HG02852 (cell line): Measurements from ENCODE around the gene UNC93B1.
"Not testable (repeated sequence)": the region's sequence is repeated elsewhere in the genome, so short reads cannot be mapped to it uniquely, and the experiment has no call there.

Source experiments
- ATAC-seq: cut with Tn5 transposase; IDR thresholded peaks from one replicate; pipeline ENCODE4 v1.9.1; 2021; ENCODE audit warnings: mild to moderate bottlenecking, moderate library complexity; ENCODE audit not compliant: unreplicated experiment

Gene UNC93B1

DNA sequence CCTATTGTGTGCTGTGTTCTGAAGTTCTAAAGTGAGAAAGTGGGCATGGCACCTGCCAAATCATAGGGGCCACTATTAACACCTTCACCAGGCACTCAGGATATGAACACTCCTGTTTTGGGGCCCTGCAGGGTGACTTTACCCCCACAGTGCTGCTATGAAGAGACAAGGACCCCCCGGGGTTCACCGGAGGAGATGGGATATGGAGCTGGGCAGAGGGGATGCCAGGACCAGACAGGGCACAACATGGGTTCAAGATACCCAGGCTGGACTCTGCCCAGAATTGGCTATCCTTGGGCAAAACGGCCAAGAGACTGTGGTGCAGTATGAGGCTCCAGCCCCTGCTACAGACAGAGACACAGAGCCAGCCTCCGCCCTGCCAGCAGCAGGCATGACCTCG, 9.5 kb downstream of the UNC93B1 start:
- not testable (repeated sequence) for ATAC-seq

DNA sequence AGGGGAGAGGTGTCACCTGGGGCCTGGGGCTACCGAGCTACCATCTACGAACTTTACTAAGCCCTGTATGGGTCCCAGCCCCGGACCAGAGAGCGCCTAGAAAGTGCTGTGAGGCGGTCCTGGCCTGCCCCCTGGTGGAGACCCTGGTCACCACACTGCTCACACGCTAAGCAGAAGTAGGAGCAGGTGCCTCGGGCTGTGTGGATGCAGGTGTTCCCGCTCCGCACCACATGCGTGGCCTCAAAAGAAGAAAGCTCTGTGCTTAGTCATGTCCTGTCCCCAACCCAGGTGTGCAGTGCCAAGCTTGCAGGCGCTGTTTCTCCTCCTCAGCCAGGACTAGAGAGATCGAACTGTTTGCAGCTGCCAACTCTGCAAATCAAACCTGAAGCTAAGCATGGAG, 10.1 kb downstream of the UNC93B1 start:
- ATAC-seq = not testable (repeated sequence)

DNA sequence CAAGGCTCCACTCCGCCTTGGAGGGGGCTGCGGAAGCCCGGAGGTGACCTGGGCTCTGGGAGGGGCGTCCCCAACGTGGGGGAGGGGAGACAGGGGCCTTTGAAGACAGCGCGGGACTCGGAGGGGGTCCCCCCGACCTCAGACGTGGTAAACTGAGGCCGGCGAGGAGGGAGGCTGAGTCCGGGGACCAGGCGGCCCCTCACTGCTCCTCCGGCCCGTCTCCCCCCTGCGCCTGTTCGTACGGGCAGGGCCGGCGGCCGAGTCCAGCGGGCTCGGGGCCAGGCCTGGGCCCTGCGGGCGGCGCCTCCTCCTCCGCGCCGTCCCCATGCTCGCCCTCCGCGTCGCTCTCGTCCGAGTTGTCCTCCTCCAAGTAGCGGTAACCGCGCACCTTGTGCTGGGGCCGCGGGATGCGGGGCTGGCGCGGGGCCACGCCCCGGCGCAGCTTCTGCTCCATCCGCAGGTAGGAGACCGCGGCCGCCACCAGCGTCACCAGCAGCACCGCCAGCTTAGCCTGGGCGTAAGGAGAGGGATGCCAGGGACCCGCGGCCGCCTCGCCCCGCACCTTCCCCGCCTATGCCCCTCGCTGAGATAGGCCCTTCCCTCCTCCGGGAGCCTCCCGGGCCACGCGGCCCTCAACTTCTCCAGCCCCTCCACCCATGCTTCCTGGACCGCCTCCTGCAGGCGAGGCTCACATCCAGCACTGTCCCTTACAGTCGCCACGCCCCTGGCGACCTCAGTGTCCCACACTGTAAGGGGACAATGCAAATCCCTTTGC, 12.4 kb downstream of the UNC93B1 start:
- not testable (repeated sequence) for ATAC-seq

DNA sequence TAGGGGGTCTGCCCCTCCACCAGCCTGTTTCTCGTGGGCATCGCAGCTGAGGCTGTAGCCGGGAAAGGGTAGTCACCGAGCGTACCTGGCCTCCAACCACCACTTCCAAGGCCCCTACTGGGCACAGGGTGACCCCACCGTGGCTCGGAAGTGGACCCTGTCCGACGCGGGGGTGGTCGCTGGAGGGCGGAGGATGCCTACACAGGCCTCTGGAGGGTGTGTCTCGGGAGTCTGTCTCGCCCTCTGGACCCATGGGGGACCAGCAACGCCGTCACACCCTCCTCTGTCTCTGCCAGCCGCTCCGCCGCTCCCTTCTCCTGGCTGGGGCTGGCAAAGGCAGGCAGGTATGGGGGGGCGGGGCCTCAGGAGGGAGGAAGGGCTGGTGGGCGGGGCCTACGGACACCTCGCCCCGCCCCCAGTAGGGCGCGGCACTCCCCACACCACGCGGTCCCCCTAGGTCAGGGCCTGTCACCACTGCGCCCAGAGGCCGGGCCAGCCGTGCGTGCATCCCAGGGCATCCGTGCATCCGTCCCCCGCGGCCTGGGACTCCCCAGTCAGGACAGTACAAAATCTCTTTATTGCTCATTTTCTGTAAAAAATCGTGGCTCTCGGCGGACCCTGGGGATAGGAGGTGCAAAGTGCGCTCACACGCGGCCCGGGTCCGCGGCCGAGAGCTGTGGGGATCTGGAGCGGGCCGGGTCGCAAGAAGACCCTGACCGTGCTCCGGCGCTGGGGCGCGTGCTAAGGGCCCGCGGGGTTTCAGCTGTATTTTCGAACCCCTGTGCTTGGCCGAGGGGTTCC, 13.2 kb downstream of the UNC93B1 start:
- ATAC-seq = not testable (repeated sequence)

DNA sequence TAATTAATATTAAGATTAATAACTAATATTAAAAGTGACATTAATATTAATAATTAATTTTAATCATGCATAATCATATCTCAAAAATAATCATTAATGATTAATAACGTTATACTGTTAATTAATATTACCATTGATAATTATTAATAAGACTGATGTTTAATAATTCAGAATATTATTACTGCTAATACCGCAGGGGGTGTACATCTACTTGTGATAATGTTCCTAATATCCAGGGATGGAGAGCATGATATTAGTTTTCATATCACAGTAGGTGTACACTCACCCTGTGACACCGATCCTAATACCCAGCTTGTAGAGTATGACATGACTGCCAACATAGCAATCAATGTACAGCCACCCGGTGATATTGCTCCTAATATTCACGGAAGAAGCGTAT, 18.6 kb downstream of the UNC93B1 start:
- ATAC-seq = not testable (repeated sequence)

DNA sequence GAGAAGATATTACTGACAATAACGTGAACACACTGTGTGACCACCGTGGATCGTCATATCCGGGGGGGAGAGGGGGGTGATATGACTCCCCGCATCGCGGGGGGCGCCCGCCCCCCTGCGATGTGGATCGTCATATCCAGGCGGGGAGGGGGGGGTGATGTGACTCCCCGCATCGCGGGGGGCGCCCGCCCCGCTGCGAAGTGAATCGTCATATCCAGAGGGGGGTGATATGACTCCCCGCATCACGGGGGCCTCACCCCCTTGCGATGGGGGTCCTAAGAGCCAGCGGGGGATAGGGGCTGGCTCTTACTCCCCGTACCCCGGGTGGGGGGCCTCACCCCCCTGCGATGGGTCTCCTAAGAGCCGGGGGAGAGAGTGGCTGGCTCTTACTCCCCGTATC, 19.9 kb downstream of the UNC93B1 start:
- no peak for ATAC-seq

DNA sequence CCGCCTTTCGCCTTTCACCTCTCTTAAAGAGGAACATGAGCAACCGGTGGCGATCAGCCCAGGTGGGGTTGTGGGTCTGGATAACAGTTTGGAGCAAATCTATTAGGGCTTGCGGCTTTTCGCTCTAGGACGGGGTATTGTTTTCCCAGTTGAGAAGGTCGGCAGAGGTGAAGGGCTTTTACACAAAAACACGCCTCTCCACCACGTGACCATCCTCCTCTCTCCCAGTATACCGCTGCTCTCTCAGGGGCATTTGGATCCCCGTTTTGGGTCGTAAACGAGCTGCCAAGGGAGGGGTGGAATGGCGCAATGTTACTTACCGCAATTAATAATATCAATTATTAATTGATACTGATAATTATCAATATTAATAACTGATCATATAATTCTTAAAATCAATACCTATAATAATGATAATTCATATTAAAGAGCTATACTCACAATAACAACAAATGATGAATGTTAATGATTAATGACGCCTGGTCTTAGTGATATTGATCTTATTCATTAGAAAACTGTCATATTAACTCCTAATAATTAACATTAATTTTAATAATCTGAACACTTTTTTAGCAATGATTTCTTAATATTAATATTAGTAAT, 21.5 kb downstream of the UNC93B1 start:
- ATAC-seq = not testable (repeated sequence)

DNA sequence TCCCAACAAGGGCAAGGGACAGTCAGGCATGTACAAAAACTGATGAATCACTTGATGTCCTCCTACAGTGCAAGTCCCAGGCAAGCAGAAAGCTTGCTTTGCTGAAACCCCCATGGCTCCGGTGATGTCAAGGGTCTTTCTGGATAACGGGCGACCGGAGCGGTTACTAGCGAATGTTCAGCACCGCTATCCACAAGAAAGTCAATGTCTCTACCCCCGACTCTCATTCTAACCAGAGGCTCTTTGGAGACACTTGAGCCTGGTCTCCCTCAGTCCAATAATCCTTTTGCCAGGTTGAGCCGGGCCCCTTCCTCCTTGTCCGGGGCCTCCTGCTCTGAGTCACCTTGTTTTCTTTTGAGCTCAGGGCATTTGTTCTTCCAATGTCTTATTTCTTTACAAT, 22.7 kb downstream of the UNC93B1 start:
- ATAC-seq = not testable (repeated sequence)

DNA sequence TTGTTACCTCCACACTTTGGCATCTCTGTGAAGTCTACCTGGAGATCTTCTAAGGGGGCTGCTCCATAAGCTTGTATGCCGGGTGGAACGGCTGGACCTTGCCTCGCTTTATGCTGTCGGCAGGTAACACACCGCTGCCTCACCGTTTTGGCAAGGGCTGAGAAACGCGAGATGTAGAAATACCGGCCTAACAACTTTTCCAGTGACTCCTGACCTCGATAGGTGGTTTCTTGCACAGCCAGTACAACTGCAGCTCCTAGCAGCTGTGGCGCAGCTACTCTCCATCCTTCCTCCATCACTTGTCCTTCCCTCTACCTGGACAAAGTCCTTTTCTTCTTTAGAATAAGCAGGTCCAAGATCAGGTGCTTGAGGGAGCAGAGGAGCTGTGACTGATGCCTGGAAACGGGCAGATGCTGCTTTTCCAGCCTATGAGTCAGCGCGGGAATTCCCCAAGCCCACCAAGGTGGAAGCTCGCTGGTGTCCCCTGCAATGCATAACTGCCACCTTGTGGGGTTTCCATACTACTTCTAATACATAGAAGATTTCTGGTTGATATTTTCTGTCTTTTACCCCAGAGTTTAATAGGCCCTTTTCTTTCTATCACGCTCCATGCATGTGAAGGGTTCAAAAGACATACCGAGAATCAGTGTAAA, 25.0 kb downstream of the UNC93B1 start:
- not testable (repeated sequence) for ATAC-seq

DNA sequence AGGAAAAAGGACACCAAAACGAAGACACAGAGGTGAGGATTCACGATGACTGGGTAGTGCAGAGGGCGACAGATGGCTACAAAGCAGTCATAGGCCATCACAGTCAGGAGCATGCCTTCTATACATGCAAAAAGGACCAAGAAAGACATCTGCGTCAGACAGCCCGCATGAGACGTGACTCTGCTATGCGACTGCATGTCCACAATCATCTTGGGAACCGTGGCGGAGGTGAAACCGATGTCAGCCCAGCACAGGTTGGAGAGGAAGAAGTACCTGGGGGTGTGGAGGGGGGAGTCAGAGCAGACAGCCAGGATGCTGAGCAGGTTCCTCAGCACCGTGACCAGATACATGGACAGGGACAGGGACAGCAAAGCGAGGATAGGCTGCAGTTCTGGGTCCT, 29.2 kb downstream of the UNC93B1 start:
- not testable (repeated sequence) for ATAC-seq

DNA sequence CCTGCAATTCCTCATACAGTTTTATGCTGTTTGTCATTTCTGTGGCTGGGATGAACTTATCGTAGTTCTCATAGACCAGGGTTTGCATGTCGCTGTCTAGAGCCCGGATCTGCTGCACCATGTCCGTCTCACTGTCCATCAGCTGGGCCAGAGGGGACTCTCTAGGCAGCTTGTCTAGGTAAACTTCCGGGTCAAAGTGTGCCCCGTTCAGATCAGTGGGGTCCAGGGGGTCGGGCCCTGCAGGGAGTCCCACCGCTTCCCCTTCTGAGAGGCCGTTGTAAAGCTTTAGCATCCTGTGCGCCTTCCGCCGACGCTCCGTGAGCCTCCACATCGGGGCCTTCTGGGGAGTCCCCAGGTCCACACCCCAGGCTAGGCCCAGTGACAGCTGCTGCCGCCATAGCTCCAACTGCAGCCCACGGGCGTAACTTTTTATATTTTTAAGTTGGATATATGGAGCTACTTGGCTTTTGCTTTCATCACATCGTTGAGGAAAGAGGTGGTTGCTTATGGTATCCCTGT, 38.0 kb downstream of the UNC93B1 start:
- ATAC-seq = not testable (repeated sequence)

DNA sequence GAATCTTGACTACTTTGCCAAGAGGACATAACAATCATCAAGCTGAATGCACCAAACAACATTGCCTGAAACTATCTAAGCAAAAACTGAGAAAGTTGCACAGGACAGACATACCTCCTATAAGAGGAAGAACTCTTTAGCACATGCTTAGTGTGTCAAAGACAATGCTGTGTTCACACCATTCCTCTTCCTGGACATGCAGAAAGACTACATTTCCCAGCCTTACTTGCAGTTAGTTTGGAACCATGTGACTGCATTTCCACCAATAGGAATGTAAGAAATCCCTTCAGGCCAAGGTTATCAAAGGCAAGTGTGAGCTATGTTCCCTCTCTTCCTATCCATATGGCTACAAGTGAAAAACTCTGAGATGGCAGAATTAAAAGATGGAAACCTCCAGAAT, 39.2 kb downstream of the UNC93B1 start:
- ATAC-seq = not testable (repeated sequence)

DNA sequence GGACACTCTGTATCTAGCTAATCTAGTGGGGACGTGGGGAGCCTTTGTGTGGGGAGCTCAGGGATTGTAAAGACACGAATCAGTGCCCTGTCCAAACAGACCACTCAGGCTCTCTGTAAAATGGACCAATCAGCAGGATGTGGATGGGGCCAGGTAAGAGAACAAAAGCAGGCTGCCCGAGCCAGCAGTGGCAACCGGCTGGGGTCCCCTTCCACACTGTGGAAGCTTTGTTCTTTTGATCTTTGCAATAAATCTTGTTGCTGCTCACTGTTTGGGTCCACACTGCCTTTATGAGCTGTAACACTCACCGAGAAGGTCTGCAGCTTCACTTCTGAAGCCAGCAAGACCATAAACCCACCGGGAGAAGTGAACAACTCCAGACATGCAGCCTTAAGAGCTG, 40.0 kb downstream of the UNC93B1 start:
- ATAC-seq = not testable (repeated sequence)

DNA sequence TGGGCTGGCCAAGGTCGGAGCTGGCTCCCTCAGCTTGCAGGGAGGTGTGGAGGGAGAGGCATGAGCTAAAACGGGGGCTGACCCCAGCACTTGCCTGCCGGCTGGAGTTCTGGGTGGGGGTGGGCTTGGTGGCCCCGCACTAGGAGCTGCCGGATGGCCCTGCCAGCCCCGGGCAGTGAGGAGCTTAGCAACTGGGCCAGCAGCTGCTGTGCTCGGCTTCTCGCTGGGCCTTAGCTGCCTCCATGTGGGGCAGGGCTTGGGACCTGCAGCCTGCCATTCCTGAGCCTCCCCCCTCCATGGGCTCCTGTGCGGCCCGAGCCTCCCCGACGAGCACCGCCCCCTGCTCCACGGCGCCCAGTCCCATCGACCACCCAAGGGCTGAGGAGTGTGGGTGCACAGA, 40.7 kb downstream of the UNC93B1 start:
- not testable (repeated sequence) for ATAC-seq

DNA sequence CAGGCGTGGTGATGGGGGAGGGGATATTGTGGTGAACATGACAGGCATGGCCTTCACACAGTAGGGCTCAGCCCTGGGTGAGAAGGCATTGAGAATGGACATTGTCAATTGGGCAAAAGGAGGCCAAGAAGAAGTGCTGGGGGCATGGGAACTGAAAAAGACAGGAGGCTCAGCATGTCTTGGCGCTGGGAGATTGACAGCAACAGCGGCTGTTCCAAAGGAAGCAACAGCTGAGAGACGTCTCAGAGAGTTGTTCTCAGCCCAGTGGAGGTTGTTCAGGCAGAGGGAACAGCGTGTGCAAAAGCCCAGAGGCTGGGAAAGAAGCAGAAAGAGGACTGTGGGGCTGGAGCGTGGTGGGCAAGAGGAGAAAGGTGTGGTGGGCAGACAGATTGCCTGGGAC, 47.7 kb downstream of the UNC93B1 start:
- ATAC-seq = not testable (repeated sequence)

DNA sequence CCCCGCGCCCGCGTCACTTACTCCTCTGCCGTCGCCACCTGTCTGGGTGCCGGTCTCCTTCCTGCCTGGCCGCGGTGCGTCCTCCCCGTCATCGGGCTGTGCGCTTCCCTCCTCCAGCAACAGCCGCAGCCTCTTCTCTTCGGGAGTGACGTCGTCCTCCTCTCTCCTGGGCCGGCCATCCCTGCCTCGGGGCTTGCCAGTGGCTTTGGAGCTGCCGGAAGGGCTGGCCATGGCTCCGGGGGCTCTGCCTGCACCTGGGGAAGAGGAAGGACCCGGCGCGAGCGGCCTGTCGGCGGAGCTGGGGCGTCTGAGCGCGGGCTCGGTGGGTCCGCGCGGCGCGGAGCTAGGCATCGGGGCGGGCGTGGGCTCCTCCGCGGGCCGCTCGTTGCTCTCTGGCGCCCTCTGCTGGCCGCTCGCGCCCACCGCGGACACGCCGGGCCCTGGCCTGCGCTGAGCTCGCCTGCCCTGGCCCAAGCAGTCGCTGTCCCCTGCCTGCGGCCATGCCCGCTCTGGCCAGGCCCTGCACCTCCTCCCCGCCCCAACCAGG, 48.4 kb downstream of the UNC93B1 start:
- not testable (repeated sequence) for ATAC-seq

DNA sequence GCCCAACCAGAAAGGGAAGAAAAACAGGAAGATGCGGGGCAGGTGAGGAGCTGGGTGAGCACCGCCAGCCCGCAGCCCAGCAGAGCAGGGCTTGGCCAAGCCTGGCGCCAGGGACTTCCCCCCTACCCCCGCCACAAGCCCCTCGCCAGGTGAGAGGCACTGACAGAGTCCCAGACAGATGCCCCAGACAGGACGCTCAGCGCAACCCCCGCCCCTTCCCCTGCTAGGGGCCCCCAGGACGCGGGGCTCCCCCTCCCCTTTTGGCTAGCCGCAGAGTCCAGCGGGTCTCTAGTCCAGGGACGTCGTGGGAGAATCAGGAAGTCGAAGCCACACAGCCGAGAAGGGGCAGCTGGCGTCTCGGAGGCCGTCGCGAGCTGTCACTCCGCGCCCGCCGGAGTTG, 48.9 kb downstream of the UNC93B1 start:
- ATAC-seq = not testable (repeated sequence)

DNA sequence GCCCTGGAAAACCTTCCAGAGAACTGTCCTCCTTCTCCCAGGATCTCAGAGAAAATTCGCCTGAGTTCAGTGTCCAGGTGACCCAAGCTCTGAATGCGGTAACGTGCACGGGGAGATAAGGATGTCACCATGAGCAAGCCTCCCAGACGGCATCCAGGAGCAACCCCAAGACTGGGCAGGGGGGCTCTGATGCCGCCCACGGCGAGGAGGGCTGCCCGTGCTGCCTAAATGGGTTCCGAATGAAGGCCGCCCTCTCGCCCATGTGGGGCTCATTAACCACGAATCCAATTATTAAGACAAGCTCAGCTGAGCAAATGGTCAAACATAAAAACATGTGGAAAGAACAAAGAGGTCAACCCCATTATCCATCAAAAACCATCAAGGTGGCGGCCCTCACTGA, 49.6 kb downstream of the UNC93B1 start:
- not testable (repeated sequence) for ATAC-seq

DNA sequence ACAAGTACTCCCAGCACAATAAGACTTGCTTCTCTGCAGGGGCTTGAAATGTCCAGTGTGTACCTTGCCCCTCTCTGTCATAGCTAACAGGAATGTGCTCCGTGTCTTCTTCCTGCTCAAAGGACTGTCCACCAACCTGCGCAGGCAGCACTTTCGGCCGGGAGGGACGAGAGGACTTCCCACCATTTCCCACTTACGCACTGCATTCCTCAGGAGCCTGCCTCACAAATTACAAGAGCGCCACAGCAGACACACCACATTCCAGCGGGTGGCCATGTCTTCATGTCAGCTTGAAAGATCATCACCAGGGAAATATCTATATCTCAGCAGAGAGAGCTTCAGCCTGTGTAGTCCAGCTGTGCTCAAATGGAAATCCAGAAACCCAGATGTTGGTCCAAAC, 53.2 kb downstream of the UNC93B1 start:
- ATAC-seq = not testable (repeated sequence)

DNA sequence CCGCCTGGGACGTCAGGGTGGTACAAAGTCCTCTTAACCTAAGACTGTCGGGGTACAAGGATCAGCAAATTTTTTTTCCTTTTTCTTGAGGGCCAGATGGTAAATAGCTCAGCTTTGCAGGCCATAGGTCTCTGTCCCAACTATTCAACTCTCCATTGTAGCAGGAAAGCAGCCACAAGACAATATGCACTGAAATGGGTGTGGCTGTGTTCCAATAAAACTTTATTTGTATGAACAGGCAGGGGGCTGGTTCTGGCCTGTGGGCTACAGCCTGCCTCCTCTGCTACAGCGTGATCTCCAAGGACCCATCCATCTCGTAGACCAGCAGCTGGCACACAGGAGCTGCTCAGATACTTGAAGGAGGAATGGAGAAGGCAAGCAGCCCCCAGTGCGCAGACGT, 56.1 kb downstream of the UNC93B1 start:
- ATAC-seq = not testable (repeated sequence)

DNA sequence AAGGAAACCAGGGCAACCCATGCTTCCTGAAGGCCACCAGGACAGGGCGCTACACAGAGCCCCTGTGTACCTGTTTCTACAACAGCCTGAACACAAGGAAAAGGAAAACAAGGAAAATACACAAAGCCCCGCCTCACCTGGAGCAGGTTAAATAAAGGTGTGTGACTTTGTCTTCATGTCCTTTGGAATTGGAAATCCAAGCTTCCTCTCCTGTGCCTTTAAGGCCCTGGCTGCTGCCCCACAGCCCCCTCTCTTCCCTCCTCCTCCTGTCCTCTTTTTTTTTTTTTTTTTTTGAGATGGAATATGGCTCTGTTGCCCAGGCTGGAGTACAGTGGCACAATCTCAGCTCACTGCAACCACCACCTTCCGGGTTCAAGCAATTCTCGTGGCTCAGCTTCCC, 57.5 kb downstream of the UNC93B1 start:
- ATAC-seq = not testable (repeated sequence)
